ENCODE measurements around the gene C20orf204.

The C20orf204 gene

GRCh38 chr20:64064145-64064698 lies 28.2 kb downstream of the C20orf204 start:
- peak overlapping the region; percentile 90 for H3K27ac Mint-ChIP-seq

GRCh38 chr20:64065062-64065973 lies 29.3 kb downstream of the C20orf204 start:
- intact Hi-C loops (cut with micrococcal nuclease), result no loop called here
- peaks cover 57% of the 10 kb centered on the region for H3K4me1 Mint-ChIP-seq (ENCODE audit: low read depth)
- H3K9me3 Mint-ChIP-seq, result no peaks in the 10 kb centered on the region
- peaks cover 13% of the 10 kb centered on the region for H3K36me3 Mint-ChIP-seq (ENCODE audit: low read depth)
- H3K27me3 Mint-ChIP-seq, result peaks cover 40% of the 10 kb centered on the region
- peak overlapping the region; percentile 53 for H3K27ac Mint-ChIP-seq
- H3K4me3 Mint-ChIP-seq, result no peak overlapping the region

More at GRCh38 chr20:64064145-64064698, 28.2 kb downstream of the C20orf204 start:
- peaks cover 57% of the 10 kb centered on the region for H3K4me1 Mint-ChIP-seq (ENCODE audit: low read depth)
- intact Hi-C loops (cut with micrococcal nuclease), result no loop called here
- no peaks in the 10 kb centered on the region for H3K9me3 Mint-ChIP-seq
- H3K4me3 Mint-ChIP-seq, result peak overlapping the region; percentile 92
- peaks cover 13% of the 10 kb centered on the region for H3K36me3 Mint-ChIP-seq (ENCODE audit: low read depth)
- H3K27me3 Mint-ChIP-seq, result peaks cover 47% of the 10 kb centered on the region

- no peaks in the 10 kb centered on the region for H3K9me3 Mint-ChIP-seq
- intact Hi-C loops (cut with micrococcal nuclease), result no loop called here
- no peak overlapping the region for H3K4me3 Mint-ChIP-seq
- peak overlapping the region; percentile 53 for H3K27ac Mint-ChIP-seq
- peaks cover 38% of the 10 kb centered on the region for H3K27me3 Mint-ChIP-seq
- peaks cover 62% of the 10 kb centered on the region for H3K4me1 Mint-ChIP-seq (ENCODE audit: low read depth)
- peaks cover 13% of the 10 kb centered on the region for H3K36me3 Mint-ChIP-seq (ENCODE audit: low read depth)
Observed at GRCh38 chr20:64065974-64066343, 30.0 kb downstream of the C20orf204 start.

GRCh38 chr20:64067005-64067632 lies 31.1 kb downstream of the C20orf204 start:
- intact Hi-C loops (cut with micrococcal nuclease), result no loop called here
- Mint-ChIP-seq H3K4me1 (ENCODE audit: low read depth) (peaks cover 70% of the 10 kb centered on the region), H3K27ac (peak overlapping the region; percentile 64), H3K9me3 (no peaks in the 10 kb centered on the region), H3K36me3 (ENCODE audit: low read depth) (peaks cover 20% of the 10 kb centered on the region), H3K27me3 (peaks cover 38% of the 10 kb centered on the region), H3K4me3 (no peak overlapping the region)

- Mint-ChIP-seq H3K9me3 (no peaks in the 10 kb centered on the region), H3K4me3 (no peak overlapping the region), H3K4me1 (ENCODE audit: low read depth) (peaks cover 68% of the 10 kb centered on the region), H3K27me3 (peaks cover 38% of the 10 kb centered on the region), H3K36me3 (ENCODE audit: low read depth) (peaks cover 26% of the 10 kb centered on the region), H3K27ac (no peak overlapping the region)
- intact Hi-C loops (cut with micrococcal nuclease), result no loop called here
Observed at GRCh38 chr20:64067733-64068307, 31.8 kb downstream of the C20orf204 start.

GRCh38 chr20:64068386-64069208 lies 32.6 kb downstream of the C20orf204 start:
- H3K27me3 Mint-ChIP-seq, result peaks cover 38% of the 10 kb centered on the region
- no peak overlapping the region for H3K27ac Mint-ChIP-seq
- H3K4me3 Mint-ChIP-seq, result no peak overlapping the region
- peaks cover 73% of the 10 kb centered on the region for H3K4me1 Mint-ChIP-seq (ENCODE audit: low read depth)
- intact Hi-C loops (cut with micrococcal nuclease), result no loop called here
- H3K36me3 Mint-ChIP-seq (ENCODE audit: low read depth), result peaks cover 27% of the 10 kb centered on the region
- H3K9me3 Mint-ChIP-seq, result no peaks in the 10 kb centered on the region

GRCh38 chr20:64069209-64069613 lies 33.2 kb downstream of the C20orf204 start:
- intact Hi-C loops (cut with micrococcal nuclease), result no loop called here
- H3K9me3 Mint-ChIP-seq, result no peaks in the 10 kb centered on the region
- peaks cover 73% of the 10 kb centered on the region for H3K4me1 Mint-ChIP-seq (ENCODE audit: low read depth)
- peaks cover 34% of the 10 kb centered on the region for H3K27me3 Mint-ChIP-seq
- H3K27ac Mint-ChIP-seq, result no peak overlapping the region
- H3K36me3 Mint-ChIP-seq (ENCODE audit: low read depth), result peaks cover 28% of the 10 kb centered on the region
- H3K4me3 Mint-ChIP-seq, result no peak overlapping the region

- no peak overlapping the region for H3K27ac Mint-ChIP-seq
- H3K9me3 Mint-ChIP-seq, result no peaks in the 10 kb centered on the region
- peaks cover 34% of the 10 kb centered on the region for H3K36me3 Mint-ChIP-seq (ENCODE audit: low read depth)
- H3K4me3 Mint-ChIP-seq, result no peak overlapping the region
- intact Hi-C loops (cut with micrococcal nuclease), result no loop called here
- peaks cover 73% of the 10 kb centered on the region for H3K4me1 Mint-ChIP-seq (ENCODE audit: low read depth)
- H3K27me3 Mint-ChIP-seq, result peaks cover 28% of the 10 kb centered on the region
Observed at GRCh38 chr20:64069614-64070243, 33.7 kb downstream of the C20orf204 start.

GRCh38 chr20:64070244-64070993 lies 34.4 kb downstream of the C20orf204 start:
- intact Hi-C loops (cut with micrococcal nuclease), result no loop called here
- H3K27me3 Mint-ChIP-seq, result peaks cover 24% of the 10 kb centered on the region
- H3K27ac Mint-ChIP-seq, result peak overlapping the region; percentile 14
- H3K4me1 Mint-ChIP-seq (ENCODE audit: low read depth), result peaks cover 73% of the 10 kb centered on the region
- H3K36me3 Mint-ChIP-seq (ENCODE audit: low read depth), result peaks cover 40% of the 10 kb centered on the region
- no peaks in the 10 kb centered on the region for H3K9me3 Mint-ChIP-seq
- no peak overlapping the region for H3K4me3 Mint-ChIP-seq

- Mint-ChIP-seq H3K36me3 (ENCODE audit: low read depth) (peaks cover 53% of the 10 kb centered on the region), H3K4me3 (no peak overlapping the region), H3K27ac (peak overlapping the region; percentile 14), H3K27me3 (peaks cover 17% of the 10 kb centered on the region), H3K9me3 (no peaks in the 10 kb centered on the region), H3K4me1 (ENCODE audit: low read depth) (peaks cover 73% of the 10 kb centered on the region)
- intact Hi-C loops (cut with micrococcal nuclease), result no loop called here
Observed at GRCh38 chr20:64071341-64072332, 35.7 kb downstream of the C20orf204 start.

GRCh38 chr20:64072498-64073063 lies 36.6 kb downstream of the C20orf204 start:
- H3K27ac Mint-ChIP-seq, result peak overlapping the region; percentile 23
- H3K9me3 Mint-ChIP-seq, result no peaks in the 10 kb centered on the region
- H3K27me3 Mint-ChIP-seq, result peaks cover 13% of the 10 kb centered on the region
- intact Hi-C loops (cut with micrococcal nuclease), result no loop called here
- peaks cover 65% of the 10 kb centered on the region for H3K4me1 Mint-ChIP-seq (ENCODE audit: low read depth)
- H3K36me3 Mint-ChIP-seq (ENCODE audit: low read depth), result peaks cover 62% of the 10 kb centered on the region
- no peak overlapping the region for H3K4me3 Mint-ChIP-seq
